HCT116 (cell line): ENCODE results near the gene CKS1B. TPM values are rescaled to one million over a fixed set of nuclear protein-coding genes. Genes with fewer than 3 reads are reported as not detected.

Experiments
- ATAC-seq: fragments of 200-7000 bp; cut with Tn5 transposase; 2 replicates; pipeline ENCODE4 v1.9.1; 2020; ENCODE audit warnings: mild to moderate bottlenecking, moderate library complexity
- BruUV-seq: library from RNA; stranded (reverse); fragments of 400-500 nt; replicated peaks from 2 replicates; lab custom pipeline; 2021; lab: Mats Ljungman, UMichigan
- CTCF ChIA-PET: fragments of 300-600 bp; sonication (Branson Sonifier 250); formaldehyde crosslinking; loops from one replicate; lab custom pipeline; 2021; ENCODE audit warnings: antibody characterized with exemption; lab: Charles Lee
- POLR2A ChIA-PET: fragments of 300-600, 350-600 bp; sonication (Branson Sonifier 250); formaldehyde crosslinking; loops from one replicate; lab custom pipeline; 2021; ENCODE audit warnings: antibody characterized with exemption; lab: Charles Lee
- RAD21 ChIA-PET, 2 experiments: fragments of 300-600 bp; sonication (Branson Sonifier 250); formaldehyde crosslinking; loops; one replicate each; lab custom pipeline; 2023; ENCODE audit warnings: low total read pairs in 2 of 2; ENCODE audit not compliant: uncharacterized antibody in 2 of 2, unreplicated experiment in 2 of 2, low non-redundant PET in 1 of 2; lab: Charles Lee
- DNase-seq: peaks from one replicate; pipeline ENCODE4 v3.0.0-alpha.2; 2010; ENCODE audit warnings: low read depth, low spot score
- H2AFZ ChIP-seq: fragments of 200-600 bp; shearing (Covaris generic), sonication (generic); 2 replicates; pipeline ENCODE4 v1.6.1; 2017; ENCODE audit warnings: low read depth, mixed run types, mixed read lengths, antibody characterized with exemption, low read length; ENCODE audit not compliant: poor library complexity, severe bottlenecking
- H3K27ac ChIP-seq: 2 replicates; pipeline ENCODE4 v1.5.1; 2012; ENCODE audit warnings: low read depth, low read length
- H3K27me3 ChIP-seq: fragments of 200-600 bp; sonication (generic); 2 replicates; pipeline ENCODE4 v1.6.1; 2016; ENCODE audit warnings: mixed run types, low read length, mixed read lengths; ENCODE audit not compliant: insufficient read depth
- H3K36me3 ChIP-seq, 2 experiments: fragments of 200-500 bp in 1 of 2; fragments of 200-600 bp in 1 of 2; sonication (Bioruptor generic) in 1 of 2; sonication (generic) in 1 of 2; 2 replicates each; pipeline versions ENCODE4 v1.5.1 to v1.6.1; 2014 to 2016; ENCODE audit warnings: low read length in 2 of 2, inconsistent platforms in 1 of 2, mixed read lengths in 1 of 2, mixed run types in 1 of 2; ENCODE audit not compliant: insufficient read depth in 2 of 2, control insufficient read depth in 1 of 2
- H3K4me1 ChIP-seq, 2 experiments: fragments of 200-600 bp in 1 of 2; sonication (generic) in 1 of 2; 2 replicates each; pipeline versions ENCODE4 v1.5.1 to v1.6.1; 2012 to 2017; ENCODE audit warnings: low read length in 2 of 2, inconsistent platforms in 1 of 2, mild to moderate bottlenecking in 1 of 2, mixed read lengths in 1 of 2, mixed run types in 1 of 2, moderate library complexity in 1 of 2; ENCODE audit not compliant: insufficient read depth in 2 of 2, control insufficient read depth in 1 of 2
- H3K4me2 ChIP-seq: fragments of 200-600 bp; sonication (generic); 2 replicates; pipeline ENCODE4 v1.6.1; 2017; ENCODE audit warnings: mixed run types, low read length, mixed read lengths
- H3K4me3 ChIP-seq, 2 experiments: fragments of 200-600 bp in 1 of 2; sonication (generic) in 1 of 2; replicated peaks in 1 of 2; 2 replicates each; pipeline ENCODE4 v1.5.1; 2011 to 2016; ENCODE audit warnings: low read length in 2 of 2, control low read depth in 1 of 2, low read depth in 1 of 2, mild to moderate bottlenecking in 1 of 2, mixed read lengths in 1 of 2, mixed run types in 1 of 2
- H3K79me2 ChIP-seq: fragments of 200-600 bp; sonication (generic); 2 replicates; pipeline ENCODE4 v1.6.1; 2017; ENCODE audit warnings: mild to moderate bottlenecking, mixed run types, low read length, moderate library complexity, mixed read lengths; ENCODE audit not compliant: insufficient read depth
- H3K9ac ChIP-seq: fragments of 200-600 bp; sonication (generic); 2 replicates; pipeline ENCODE4 v1.6.1; 2016; ENCODE audit warnings: low read length, mixed read lengths
- H3K9me2 ChIP-seq: fragments of 200-600 bp; sonication (generic), shearing (Covaris generic); 2 replicates; pipeline ENCODE4 v1.6.1; 2017; ENCODE audit warnings: mixed run types, mild to moderate bottlenecking, moderate library complexity; ENCODE audit not compliant: insufficient read depth
- H3K9me3 ChIP-seq, 2 experiments: fragments of 200-500 bp in 1 of 2; fragments of 200-600 bp in 1 of 2; sonication (Bioruptor generic) in 1 of 2; sonication (generic) in 1 of 2; 2 replicates each; pipeline ENCODE4 v1.6.1; 2014 to 2017; ENCODE audit warnings: low read length in 2 of 2, mixed read lengths in 2 of 2, inconsistent platforms in 1 of 2, low read depth in 1 of 2, mild to moderate bottlenecking in 1 of 2, mixed run types in 1 of 2, moderate library complexity in 1 of 2; ENCODE audit not compliant: control insufficient read depth in 1 of 2, insufficient read depth in 1 of 2
- H4K20me1 ChIP-seq: fragments of 200-600 bp; sonication (generic), shearing (Covaris generic); 2 replicates; pipeline ENCODE4 v1.6.1; 2017; ENCODE audit warnings: mixed run types, mild to moderate bottlenecking, moderate library complexity; ENCODE audit not compliant: insufficient read depth
- CTCF ChIP-seq, 3 experiments: fragments of 200-600 bp in 1 of 3; sonication (generic) in 1 of 3; IDR thresholded peaks in 2 of 3; conservative IDR thresholded peaks in 1 of 3; 2 replicates each; pipeline ENCODE4 v1.5.1; 2012 to 2017; ENCODE audit warnings: low read depth in 2 of 3, low read length in 2 of 3, antibody characterized with exemption in 1 of 3, borderline replicate concordance in 1 of 3, control low read depth in 1 of 3, mild to moderate bottlenecking in 1 of 3, mixed read lengths in 1 of 3, mixed run types in 1 of 3, moderate library complexity in 1 of 3; ENCODE audit not compliant: insufficient read depth in 1 of 3
- EZH2 ChIP-seq: fragments of 200-600 bp; sonication (generic); IDR thresholded peaks from 2 replicates; pipeline ENCODE4 v1.6.1; 2017; ENCODE audit warnings: antibody characterized with exemption, mixed run types
- JUND ChIP-seq: IDR thresholded peaks from 2 replicates; pipeline ENCODE4 v1.6.1; 2012
- MAX ChIP-seq: IDR thresholded peaks from 2 replicates; pipeline ENCODE4 v1.6.1; 2012
- SRF ChIP-seq: IDR thresholded peaks from 2 replicates; pipeline ENCODE4 v1.6.1; 2012; ENCODE audit warnings: low read depth
- YY1 ChIP-seq: IDR thresholded peaks from 2 replicates; pipeline ENCODE4 v1.6.1; 2011; ENCODE audit warnings: low read length, low read depth, moderate library complexity, mild to moderate bottlenecking; ENCODE audit not compliant: insufficient replicate concordance; ENCODE audit errors: extremely low read depth
- ZNF274 ChIP-seq: fragments of 200-500 bp; sonication (Bioruptor generic); IDR thresholded peaks from 2 replicates; pipeline ENCODE4 v1.6.1; 2014; ENCODE audit warnings: mild to moderate bottlenecking, low read depth, low read length, inconsistent platforms
- intact Hi-C: fragments of 100-400 bp; cut with micrococcal nuclease; formaldehyde crosslinking; loops from 2 replicates; pipeline ENCODE4 v1.10.0; 2022
- total RNA-seq: library from RNA; stranded (reverse); gene quantifications from one replicate; pipeline ENCODE4 v1.2.1, GENCODE V29; 2021; ENCODE audit not compliant: unreplicated experiment

Gene CKS1B
- total RNA-seq, 1 experiment from 2014 or later, result 229 TPM

GRCh38 chr1:154990276-154990675 is 15.8 kb downstream of the CKS1B start:
- BruUV-seq, result no TSS peak
- no peak overlapping the region for H3K4me2 ChIP-seq
- H3K36me3 ChIP-seq, result peaks cover 12 to 25% of the 10 kb centered on the region in 2 experiments; a peak in 3 of 4 replicates
- intact Hi-C loops, result no loop called here
- H3K9me2 ChIP-seq, result no peaks in the 10 kb centered on the region
- DNase-seq (no peak), ATAC-seq (no peak)
- ChIA-PET POLR2A (no interaction called here), RAD21 (no interaction called here), CTCF (no interaction called here)
- no peaks in the 10 kb centered on the region for H3K27me3 ChIP-seq
- peaks cover 44% of the 10 kb centered on the region for H3K79me2 ChIP-seq
- no peak overlapping the region for H3K9ac ChIP-seq
- H2AFZ ChIP-seq, result no peak overlapping the region
- H3K4me3 ChIP-seq, result no peak overlapping the region
- no peaks in the 10 kb centered on the region for H3K9me3 ChIP-seq
- no peaks in the 10 kb centered on the region for H4K20me1 ChIP-seq
- no peak overlapping the region for H3K27ac ChIP-seq
- TF ChIP-seq JUND (no peak), ZNF274 (no peak), MAX (no peak), YY1 (no peak), EZH2 (no peak), SRF (no peak), CTCF (IDR thresholded peaks at IDR 0.05 in 2 of 3, conservative IDR thresholded peaks at IDR 0.05 in 1 of 3; ENCODE audit: borderline replicate concordance in 1 of 3, insufficient read depth in 1 of 3, low read depth in 2 of 3, low read length in 2 of 3) (no peak)
- H3K4me1 ChIP-seq, result peaks cover 10 to 29% of the 10 kb centered on the region in 2 experiments; a peak in 3 of 4 replicates
